D721Med (cell line): Measurements from ENCODE around the gene RNF208.

Experiments used
- DNase-seq: peaks from one replicate; pipeline ENCODE4 v3.0.0; 2011; ENCODE audit warnings: low spot score; ENCODE audit not compliant: insufficient read length
- FAIRE-seq: peaks from 2 replicates; lab custom pipeline; 2011; peaks lifted over from hg19 to GRCh38; lab: Jason Lieb, UNC
- TF ChIP-seq, protein P1 (sequence below): IDR thresholded peaks from 2 replicates; pipeline ENCODE4 v1.5.1; 2012; ENCODE audit warnings: mild to moderate bottlenecking, control low read depth; ENCODE audit not compliant: insufficient read depth; ENCODE audit errors: missing control alignments

The RNF208 gene

DNA sequence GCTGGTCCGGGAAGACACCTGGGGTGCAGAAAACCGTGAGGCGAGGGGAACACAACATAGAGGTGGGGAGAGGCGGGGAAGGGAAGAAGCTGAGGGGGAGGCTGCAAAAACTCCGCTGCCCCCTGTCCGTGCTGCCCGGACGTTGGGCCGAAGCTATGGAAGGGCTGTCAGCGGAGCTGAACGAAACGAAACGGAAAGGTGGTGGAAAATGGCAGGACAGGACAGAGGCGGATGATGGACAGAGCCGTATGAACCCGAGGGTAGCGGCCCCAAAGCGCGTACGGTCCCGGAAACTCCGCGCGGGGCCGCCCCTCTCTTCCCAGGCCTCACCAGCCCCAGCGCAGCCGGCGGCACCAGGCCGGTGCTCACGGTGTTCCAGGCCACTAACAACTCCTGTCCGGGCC, 34.0 kb downstream of the RNF208 start:
- FAIRE-seq (no peak), DNase-seq (no peak)
- TF ChIP-seq, protein P1, sequence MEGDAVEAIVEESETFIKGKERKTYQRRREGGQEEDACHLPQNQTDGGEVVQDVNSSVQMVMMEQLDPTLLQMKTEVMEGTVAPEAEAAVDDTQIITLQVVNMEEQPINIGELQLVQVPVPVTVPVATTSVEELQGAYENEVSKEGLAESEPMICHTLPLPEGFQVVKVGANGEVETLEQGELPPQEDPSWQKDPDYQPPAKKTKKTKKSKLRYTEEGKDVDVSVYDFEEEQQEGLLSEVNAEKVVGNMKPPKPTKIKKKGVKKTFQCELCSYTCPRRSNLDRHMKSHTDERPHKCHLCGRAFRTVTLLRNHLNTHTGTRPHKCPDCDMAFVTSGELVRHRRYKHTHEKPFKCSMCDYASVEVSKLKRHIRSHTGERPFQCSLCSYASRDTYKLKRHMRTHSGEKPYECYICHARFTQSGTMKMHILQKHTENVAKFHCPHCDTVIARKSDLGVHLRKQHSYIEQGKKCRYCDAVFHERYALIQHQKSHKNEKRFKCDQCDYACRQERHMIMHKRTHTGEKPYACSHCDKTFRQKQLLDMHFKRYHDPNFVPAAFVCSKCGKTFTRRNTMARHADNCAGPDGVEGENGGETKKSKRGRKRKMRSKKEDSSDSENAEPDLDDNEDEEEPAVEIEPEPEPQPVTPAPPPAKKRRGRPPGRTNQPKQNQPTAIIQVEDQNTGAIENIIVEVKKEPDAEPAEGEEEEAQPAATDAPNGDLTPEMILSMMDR, result no peak

DNA sequence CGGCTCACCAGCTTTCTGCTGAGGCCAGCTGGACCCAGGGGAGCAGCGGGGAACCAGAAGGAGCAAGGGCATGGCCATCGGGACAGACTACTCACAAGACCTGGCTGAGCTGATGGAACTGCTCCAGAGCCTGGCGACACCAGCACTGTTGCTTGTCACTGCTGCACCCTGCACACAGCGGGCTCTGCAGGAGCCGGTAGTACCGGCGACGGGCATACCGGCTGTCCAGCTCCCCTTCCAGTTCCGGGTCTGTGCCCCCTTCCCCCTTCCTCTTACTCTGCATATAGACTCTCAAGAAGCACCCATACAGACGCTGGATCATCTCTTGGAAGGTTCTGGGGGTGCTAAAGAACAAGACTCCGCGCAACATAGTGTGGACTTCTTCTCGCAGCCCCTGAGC, 34.7 kb downstream of the RNF208 start:
- TF ChIP-seq, protein P1, result no peak
- DNase-seq (no peak), FAIRE-seq (no peak)

DNA sequence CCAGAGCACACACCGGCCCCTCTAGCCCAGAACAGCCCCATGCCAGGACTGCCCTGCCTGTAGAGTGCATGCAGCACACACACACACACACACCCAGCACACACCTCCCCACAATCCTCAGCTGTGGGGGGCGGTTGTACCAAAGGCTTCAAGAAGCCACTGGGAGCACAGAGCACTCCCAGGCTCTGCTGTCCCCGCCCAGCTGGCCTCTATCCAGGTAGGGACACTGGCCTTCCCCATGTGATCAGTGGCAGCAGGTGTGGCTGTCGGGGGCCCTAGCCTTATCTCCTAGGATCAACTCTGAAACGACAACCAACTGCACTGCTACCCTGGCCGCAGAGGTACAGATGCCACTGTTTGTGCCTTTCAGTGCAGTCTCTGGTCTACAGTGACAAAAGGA, 35.7 kb downstream of the RNF208 start:
- FAIRE-seq (no peak), DNase-seq (no peak)

DNA sequence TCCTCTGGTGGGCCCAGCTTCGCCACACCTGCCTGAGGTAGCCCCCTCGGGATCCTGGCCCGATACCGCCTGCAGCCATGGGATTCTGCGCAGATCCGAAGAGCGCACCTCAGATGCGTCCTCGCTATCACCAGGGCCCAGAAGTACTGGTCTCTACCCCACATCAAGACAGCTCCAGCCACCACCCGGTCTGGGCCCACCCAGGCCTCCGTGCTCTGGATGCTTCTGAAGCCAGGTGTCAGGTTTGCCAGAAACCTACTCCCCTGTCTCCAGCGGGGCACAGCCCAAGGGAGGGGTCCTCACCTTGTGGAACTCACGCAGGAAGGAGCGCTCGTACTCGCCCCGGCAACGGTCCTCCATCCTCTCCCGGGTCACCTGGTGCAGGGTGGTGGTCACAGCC, 36.1 kb downstream of the RNF208 start:
- TF ChIP-seq, protein P1, result no peak
- DNase-seq (no peak), FAIRE-seq (no peak)

More for the DNA sequence above, 35.7 kb downstream of the RNF208 start:
- TF ChIP-seq, protein P1, result no peak

DNA sequence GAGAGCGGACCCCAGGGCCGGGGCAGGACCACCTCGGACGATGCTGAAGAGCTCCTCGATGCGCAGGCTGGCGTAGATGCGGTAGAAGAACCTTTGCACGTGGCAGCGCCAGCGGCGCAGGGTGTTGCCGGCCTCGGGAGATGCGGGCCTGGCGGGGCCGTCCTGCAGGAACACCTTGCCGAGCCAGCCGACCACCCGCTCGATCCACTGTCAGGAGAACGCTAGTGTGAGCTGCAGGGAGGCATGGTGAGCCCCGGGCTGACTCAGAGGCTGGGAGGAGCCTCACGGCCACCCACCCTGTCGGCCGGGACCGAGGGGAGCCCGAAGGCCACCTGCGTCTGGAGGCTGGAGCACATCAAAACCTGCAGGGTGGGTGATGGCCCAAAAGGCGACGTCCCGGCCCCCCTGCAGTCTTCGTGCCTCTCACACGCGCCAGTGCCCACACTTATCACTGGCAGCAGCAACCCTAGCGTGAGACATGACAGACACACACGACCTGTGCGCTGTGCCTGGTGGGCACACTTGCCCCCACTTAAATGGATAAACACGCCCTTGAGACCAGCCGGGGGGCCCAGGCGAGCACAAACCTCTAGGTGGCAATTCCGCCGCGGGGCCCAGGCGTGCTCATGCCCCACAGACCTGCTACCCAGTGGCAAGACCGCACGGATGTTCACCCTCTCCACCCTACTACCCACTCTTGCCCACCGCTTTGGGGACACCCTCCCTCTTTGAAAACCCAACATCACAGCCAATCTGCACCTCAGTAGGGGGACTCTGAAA, 37.0 kb downstream of the RNF208 start:
- TF ChIP-seq, protein P1, result no peak
- FAIRE-seq (no peak), DNase-seq (no peak)

DNA sequence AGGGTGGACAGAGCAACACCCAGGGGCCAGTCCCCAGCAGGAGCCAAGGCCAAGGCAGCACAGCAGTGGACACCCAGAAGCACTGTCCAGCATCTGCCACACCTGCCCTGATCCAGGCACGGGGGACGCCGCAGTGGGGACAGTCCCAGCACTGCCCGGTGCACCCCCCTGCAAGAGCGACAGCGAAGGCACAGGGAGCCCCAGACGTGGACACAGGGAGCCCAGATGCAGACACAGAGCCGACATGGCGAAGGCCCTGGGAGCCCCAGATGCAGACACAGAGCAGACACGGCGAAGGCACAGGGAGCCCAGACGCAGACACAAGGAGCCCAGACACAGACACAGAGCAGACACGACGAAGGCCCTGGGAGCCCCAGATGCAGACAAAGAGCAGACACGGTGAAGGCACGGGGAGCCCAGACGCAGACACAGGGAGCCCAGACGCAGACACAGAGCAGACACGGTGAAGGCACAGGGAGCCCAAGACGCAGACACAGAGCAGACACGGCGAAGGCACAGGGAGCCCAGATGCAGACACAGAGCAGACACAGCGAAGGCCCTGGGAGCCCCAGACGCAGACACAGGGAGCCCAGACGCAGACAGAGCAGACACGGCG, 38.0 kb downstream of the RNF208 start:
- TF ChIP-seq, protein P1, result no peak
- FAIRE-seq, result no peak
- DNase-seq, result no peak

DNA sequence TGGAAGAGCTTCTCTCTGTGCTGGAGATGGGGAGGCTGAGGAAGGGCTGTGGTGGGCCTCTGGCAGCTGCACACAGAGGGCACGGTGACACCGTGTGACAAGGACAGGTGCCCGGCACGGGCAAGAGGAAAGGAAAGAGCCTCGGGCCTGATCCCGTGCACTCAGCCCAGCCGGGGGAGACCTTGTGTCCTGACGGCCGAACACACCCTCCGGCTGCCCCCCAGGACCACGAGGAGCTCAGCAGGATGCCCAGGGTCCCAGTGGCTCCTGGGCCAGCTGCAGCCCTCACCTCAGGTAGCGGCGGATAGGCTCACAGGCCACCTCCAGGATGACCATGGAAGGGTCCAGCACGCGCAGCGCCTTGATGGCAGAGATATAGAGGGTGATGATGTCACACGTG, 39.2 kb downstream of the RNF208 start:
- TF ChIP-seq, protein P1, result no peak
- DNase-seq, result no peak
- FAIRE-seq, result no peak
